C4-2B (cell line): ENCODE data around the gene PRR5.

Source experiments
- ZFX ChIP-seq: fragments of 450-650 bp; IDR thresholded peaks from 2 replicates; pipeline ENCODE4 v1.6.1; 2017
- TF ChIP-seq, protein P1 (sequence below): fragments of 450-650 bp; conservative IDR thresholded peaks from 2 replicates; pipeline ENCODE4 v1.5.1; 2017; ENCODE audit warnings: mild to moderate bottlenecking

DNA sequence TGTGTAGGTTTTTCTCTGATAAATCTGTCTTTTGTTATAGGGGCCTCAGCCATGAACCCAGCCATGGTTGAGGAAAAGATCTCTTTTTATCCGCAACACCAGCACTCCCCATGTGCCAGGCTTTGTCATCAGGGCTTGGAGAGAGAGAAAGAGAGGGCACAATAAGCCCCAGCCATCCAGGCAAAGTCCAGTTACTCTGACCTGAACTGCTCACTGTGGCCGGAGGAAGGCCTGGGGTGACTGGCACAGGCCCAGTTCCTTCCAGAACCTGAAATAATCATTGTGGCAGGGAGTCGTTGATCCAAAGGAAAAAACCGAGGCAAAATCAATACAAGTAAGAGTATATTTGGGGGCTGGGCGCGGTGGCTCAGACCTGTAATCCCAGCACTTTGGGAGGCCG lies 46.5 kb downstream of the PRR5 start:
- TF ChIP-seq, protein P1, sequence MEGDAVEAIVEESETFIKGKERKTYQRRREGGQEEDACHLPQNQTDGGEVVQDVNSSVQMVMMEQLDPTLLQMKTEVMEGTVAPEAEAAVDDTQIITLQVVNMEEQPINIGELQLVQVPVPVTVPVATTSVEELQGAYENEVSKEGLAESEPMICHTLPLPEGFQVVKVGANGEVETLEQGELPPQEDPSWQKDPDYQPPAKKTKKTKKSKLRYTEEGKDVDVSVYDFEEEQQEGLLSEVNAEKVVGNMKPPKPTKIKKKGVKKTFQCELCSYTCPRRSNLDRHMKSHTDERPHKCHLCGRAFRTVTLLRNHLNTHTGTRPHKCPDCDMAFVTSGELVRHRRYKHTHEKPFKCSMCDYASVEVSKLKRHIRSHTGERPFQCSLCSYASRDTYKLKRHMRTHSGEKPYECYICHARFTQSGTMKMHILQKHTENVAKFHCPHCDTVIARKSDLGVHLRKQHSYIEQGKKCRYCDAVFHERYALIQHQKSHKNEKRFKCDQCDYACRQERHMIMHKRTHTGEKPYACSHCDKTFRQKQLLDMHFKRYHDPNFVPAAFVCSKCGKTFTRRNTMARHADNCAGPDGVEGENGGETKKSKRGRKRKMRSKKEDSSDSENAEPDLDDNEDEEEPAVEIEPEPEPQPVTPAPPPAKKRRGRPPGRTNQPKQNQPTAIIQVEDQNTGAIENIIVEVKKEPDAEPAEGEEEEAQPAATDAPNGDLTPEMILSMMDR = no peak
- no peak for TF ChIP-seq ZFX
